ENCODE measurements around the gene TMUB1.

DNA sequence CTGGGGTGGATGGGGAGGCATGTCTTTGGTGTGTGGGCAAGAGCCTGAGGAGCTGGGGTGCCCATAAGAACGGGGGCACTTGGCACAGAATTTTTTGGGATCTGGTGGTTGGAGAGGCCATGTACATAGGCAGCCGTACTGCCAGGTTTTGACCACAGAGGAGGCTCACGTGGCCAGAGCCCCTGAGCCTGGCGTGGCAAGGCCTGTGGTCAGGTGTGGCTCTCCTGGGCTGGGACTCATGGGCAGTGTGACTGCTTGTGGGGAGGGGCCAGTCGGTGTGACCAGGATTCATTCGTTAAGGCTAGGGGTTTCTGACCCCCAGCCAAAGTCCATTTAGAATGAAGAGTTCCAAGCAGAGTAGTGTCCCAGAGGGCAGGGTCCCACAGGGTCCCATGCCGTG lies 41.2 kb upstream of the TMUB1 start:
- TF ChIP-seq POLR2A (IDR thresholded peaks at IDR 0.05; ENCODE audit: low read depth, low read length) (no peak), POLR2AphosphoS5 (IDR thresholded peaks at IDR 0.05; ENCODE audit: insufficient read depth, low read depth, low read length) (no peak), GATA2 (IDR thresholded peaks at IDR 0.05; ENCODE audit: insufficient read depth, insufficient read length, low read depth, low read length) (no peak), EZH2 (IDR thresholded peaks at IDR 0.05; ENCODE audit: borderline replicate concordance, low read depth, low read length, severe bottlenecking) (no peak), JUN (IDR thresholded peaks at IDR 0.05; ENCODE audit: borderline replicate concordance, insufficient read depth, insufficient read length, low read depth) (no peak), MYC (IDR thresholded peaks at IDR 0.05; ENCODE audit: low read depth, low read length) (no peak), FOS (IDR thresholded peaks at IDR 0.05; ENCODE audit: borderline replicate concordance, insufficient read depth, low read length) (no peak)
- TF ChIP-seq, protein P1, sequence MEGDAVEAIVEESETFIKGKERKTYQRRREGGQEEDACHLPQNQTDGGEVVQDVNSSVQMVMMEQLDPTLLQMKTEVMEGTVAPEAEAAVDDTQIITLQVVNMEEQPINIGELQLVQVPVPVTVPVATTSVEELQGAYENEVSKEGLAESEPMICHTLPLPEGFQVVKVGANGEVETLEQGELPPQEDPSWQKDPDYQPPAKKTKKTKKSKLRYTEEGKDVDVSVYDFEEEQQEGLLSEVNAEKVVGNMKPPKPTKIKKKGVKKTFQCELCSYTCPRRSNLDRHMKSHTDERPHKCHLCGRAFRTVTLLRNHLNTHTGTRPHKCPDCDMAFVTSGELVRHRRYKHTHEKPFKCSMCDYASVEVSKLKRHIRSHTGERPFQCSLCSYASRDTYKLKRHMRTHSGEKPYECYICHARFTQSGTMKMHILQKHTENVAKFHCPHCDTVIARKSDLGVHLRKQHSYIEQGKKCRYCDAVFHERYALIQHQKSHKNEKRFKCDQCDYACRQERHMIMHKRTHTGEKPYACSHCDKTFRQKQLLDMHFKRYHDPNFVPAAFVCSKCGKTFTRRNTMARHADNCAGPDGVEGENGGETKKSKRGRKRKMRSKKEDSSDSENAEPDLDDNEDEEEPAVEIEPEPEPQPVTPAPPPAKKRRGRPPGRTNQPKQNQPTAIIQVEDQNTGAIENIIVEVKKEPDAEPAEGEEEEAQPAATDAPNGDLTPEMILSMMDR (IDR thresholded peaks at IDR 0.05; ENCODE audit: extremely low read depth in 1 of 2, insufficient read depth in 1 of 2, low read depth in 1 of 2, low read length in 2 of 2) = no peak
- TF ChIP-seq, protein P2, sequence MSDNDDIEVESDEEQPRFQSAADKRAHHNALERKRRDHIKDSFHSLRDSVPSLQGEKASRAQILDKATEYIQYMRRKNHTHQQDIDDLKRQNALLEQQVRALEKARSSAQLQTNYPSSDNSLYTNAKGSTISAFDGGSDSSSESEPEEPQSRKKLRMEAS (IDR thresholded peaks at IDR 0.05; ENCODE audit: insufficient read depth, insufficient read length) = no peak

Data from endothelial cell of umbilical vein (primary cell).